Motor neuron (in vitro differentiated cells): ENCODE results near the gene PLA2G2C. TPM values are rescaled to one million over a fixed set of nuclear protein-coding genes. Genes with fewer than 3 reads are reported as not detected.

Experiments used
- ATAC-seq, 8 experiments: fragments of 200-7000 bp; cut with Tn5 transposase; replicated peaks in 6 of 8; 2 replicates each; pipeline ENCODE4 v1.8.0; 2021; ENCODE audit warnings: mild to moderate bottlenecking in 8 of 8, moderate library complexity in 8 of 8
- H3K27ac ChIP-seq, 2 donors: fragments of 250-450 bp; sonication (Bioruptor Pico); 2 replicates each; pipeline ENCODE4 v1.9.0; 2021; ENCODE audit warnings: antibody characterized with exemption in 2 of 2, mild to moderate bottlenecking in 2 of 2, moderate library complexity in 1 of 2
- H3K4me1 ChIP-seq, 2 donors: fragments of 250-450 bp; sonication (Bioruptor Pico); replicated peaks in 1 of 2; 2 replicates each; pipeline ENCODE4 v1.6.1; 2021; ENCODE audit warnings: antibody characterized with exemption in 2 of 2, mild to moderate bottlenecking in 2 of 2, moderate library complexity in 1 of 2
- H3K4me3 ChIP-seq, 5 donors: fragments of 250-450 bp; sonication (Bioruptor Pico); 2 replicates each; pipeline ENCODE4 v1.9.0; 2021; ENCODE audit warnings: antibody characterized with exemption in 5 of 5, mild to moderate bottlenecking in 5 of 5, moderate library complexity in 4 of 5
- WGBS, 10 experiments: fragments of 450-650 bp; shearing (Covaris generic); methylation state at CpG; one replicate each; pipeline ENCODE4 v1.0.0; 2022; 5-methylcytosine and 5-hydroxymethylcytosine counted together
- in situ Hi-C, 9 experiments: fragments of 400-800 bp; cut with MboI; loops; one replicate each; pipeline ENCODE4 v1.15.0; 2021; ENCODE audit warnings: low sequenced_read_pairs in 9 of 9, low pct_unique_long_range_greater_than_20kb in 2 of 9; ENCODE audit not compliant: unreplicated experiment in 9 of 9
- total RNA-seq, 8 experiments: library from RNA; unstranded; fragments of 300-600 nt; gene quantifications; 2 replicates each; pipeline versions ENCODE4 v1.2.3 to v1.2.4, GENCODE V29; 2022

PLA2G2C gene
- total RNA-seq, 8 experiments from 2014 or later = 0.05 to 0.66 (median 0.20) TPM; not detected in 1

GRCh38 chr1:20191266-20191825, 5.0 kb upstream of the PLA2G2C start:
- in situ Hi-C loops = loop anchor here in 1 of 9 experiments (25.0 kb wide), 1 partner anchor 279 kb away; the partner anchor contains the start of gene PLA2G2E
- Histone ChIP-seq H3K4me1 (peaks cover 6 to 11% of the 10 kb centered on the region in 2 donors), H3K4me3 (no peak overlapping the region), H3K27ac (no peak overlapping the region)
- ATAC-seq = no peak
- 50 to 100% (median 80%) methylated on average over 1 to 12 of the region's 12 CpGs; no CpG with 5 or more reads in 2 of the 10 experiments for WGBS, 10 experiments

- WGBS, 10 experiments = 10 to 100% (median 86%) methylated on average over 1 to 19 of the region's 19 CpGs
- peaks cover 10 to 18% of the 10 kb centered on the region in 2 donors for H3K4me1 ChIP-seq
- in situ Hi-C loops = loop anchor here in 1 of 9 experiments (25.0 kb wide), 1 partner anchor 278 kb away; the partner anchor contains the start of gene PLA2G2E
- H3K27ac ChIP-seq = no peak overlapping the region
- no peak overlapping the region for H3K4me3 ChIP-seq
- ATAC-seq = peak in 3 of 8 experiments; percentile 14 to 67 (median 25)
Observed at GRCh38 chr1:20190256-20191160, 4.2 kb upstream of the PLA2G2C start.

- H3K4me3 ChIP-seq = no peak overlapping the region
- 60 to 100% (median 95%) methylated on average over 1 to 4 of the region's 4 CpGs for WGBS, 10 experiments
- peaks cover 11 to 20% of the 10 kb centered on the region in 2 donors for H3K4me1 ChIP-seq
- in situ Hi-C loops = loop anchor here in 1 of 9 experiments (25.0 kb wide), 1 partner anchor 277 kb away; the partner anchor contains the start of gene PLA2G2E
- no peak overlapping the region for H3K27ac ChIP-seq
- no peak for ATAC-seq
Observed at GRCh38 chr1:20189664-20190063, 3.3 kb upstream of the PLA2G2C start.

GRCh38 chr1:20188455-20188817, 2.1 kb upstream of the PLA2G2C start:
- no peak overlapping the region for H3K4me3 ChIP-seq
- ATAC-seq = no peak
- WGBS, 10 experiments = 17 to 87% (median 60%) methylated on average over 1 to 4 of the region's 4 CpGs; no CpG with 5 or more reads in 2 of the 10 experiments
- in situ Hi-C loops = loop anchor here in 1 of 9 experiments (25.0 kb wide), 1 partner anchor 276 kb away; the partner anchor contains the start of gene PLA2G2E
- H3K4me1 ChIP-seq = peaks cover 11 to 20% of the 10 kb centered on the region in 2 donors
- H3K27ac ChIP-seq = no peak overlapping the region

- Histone ChIP-seq H3K4me1 (peaks cover 11 to 20% of the 10 kb centered on the region in 2 donors), H3K27ac (no peak overlapping the region), H3K4me3 (no peak overlapping the region)
- WGBS, 10 experiments = 27 to 95% (median 84%) methylated on average over 2 to 4 of the region's 4 CpGs; no CpG with 5 or more reads in 1 of the 10 experiments
- peak in 1 of 8 experiments; percentile 3 for ATAC-seq
- in situ Hi-C loops = loop anchor here in 1 of 9 experiments (25.0 kb wide), 1 partner anchor 276 kb away; the partner anchor contains the start of gene PLA2G2E
Observed at GRCh38 chr1:20187813-20188454, 1.6 kb upstream of the PLA2G2C start.

- in situ Hi-C loops = loop anchor here in 1 of 9 experiments (25.0 kb wide), 1 partner anchor 275 kb away; the partner anchor contains the start of gene PLA2G2E
- ATAC-seq = peak in 1 of 8 experiments; percentile 61
- no peak overlapping the region for H3K4me3 ChIP-seq
- peaks cover 11 to 20% of the 10 kb centered on the region in 2 donors for H3K4me1 ChIP-seq
- 20 to 73% (median 53%) methylated on average over 1 to 7 of the region's 7 CpGs; no CpG with 5 or more reads in 3 of the 10 experiments for WGBS, 10 experiments
- H3K27ac ChIP-seq = no peak overlapping the region
Observed at GRCh38 chr1:20187103-20187812, 940 bp upstream of the PLA2G2C start.

- 54 to 100% (median 83%) methylated on average over 2 to 13 of the region's 17 CpGs for WGBS, 10 experiments
- H3K4me3 ChIP-seq = peak overlapping the region in 4 of 5 donors; percentile 32 to 47 (median 40)
- peak overlapping the region in 1 of 2 donors; percentile 27 for H3K27ac ChIP-seq
- peaks cover 12 to 27% of the 10 kb centered on the region in 2 donors for H3K4me1 ChIP-seq
- ATAC-seq = no peak
- in situ Hi-C loops = loop anchor here in 1 of 9 experiments (25.0 kb wide), 1 partner anchor 273 kb away; the partner anchor contains the start of gene PLA2G2E
Observed at GRCh38 chr1:20184997-20185833, 1.1 kb downstream of the PLA2G2C start.

- in situ Hi-C loops = loop anchor here in 1 of 9 experiments (25.0 kb wide), 1 partner anchor 272 kb away; the partner anchor contains the start of gene PLA2G2E
- no peak for ATAC-seq
- Histone ChIP-seq H3K27ac (no peak overlapping the region), H3K4me1 (peaks cover 13 to 28% of the 10 kb centered on the region in 2 donors), H3K4me3 (no peak overlapping the region)
- WGBS, 10 experiments = 61 to 93% (median 79%) methylated on average over 2 to 6 of the region's 6 CpGs; no CpG with 5 or more reads in 4 of the 10 experiments
Observed at GRCh38 chr1:20184481-20184900, 1.8 kb downstream of the PLA2G2C start.

GRCh38 chr1:20183616-20184271, 2.6 kb downstream of the PLA2G2C start:
- ATAC-seq = no peak
- Histone ChIP-seq H3K4me3 (no peak overlapping the region), H3K27ac (no peak overlapping the region), H3K4me1 (peaks cover 13 to 28% of the 10 kb centered on the region in 2 donors)
- WGBS, 10 experiments = 50 to 95% (median 74%) methylated on average over 1 to 13 of the region's 13 CpGs; no CpG with 5 or more reads in 4 of the 10 experiments
- in situ Hi-C loops = loop anchor here in 1 of 9 experiments (25.0 kb wide), 1 partner anchor 271 kb away; the partner anchor contains the start of gene PLA2G2E

GRCh38 chr1:20183035-20183434, 3.3 kb downstream of the PLA2G2C start:
- in situ Hi-C loops = loop anchor here in 1 of 9 experiments (25.0 kb wide), 1 partner anchor 271 kb away; the partner anchor contains the start of gene PLA2G2E
- WGBS, 10 experiments = 51 to 100% (median 78%) methylated on average over 1 to 9 of the region's 10 CpGs; no CpG with 5 or more reads in 3 of the 10 experiments
- Histone ChIP-seq H3K27ac (no peak overlapping the region), H3K4me3 (no peak overlapping the region), H3K4me1 (peaks cover 13 to 28% of the 10 kb centered on the region in 2 donors)
- no peak for ATAC-seq

GRCh38 chr1:20182415-20182814, 3.9 kb downstream of the PLA2G2C start:
- Histone ChIP-seq H3K27ac (no peak overlapping the region), H3K4me3 (no peak overlapping the region), H3K4me1 (peaks cover 13 to 27% of the 10 kb centered on the region in 2 donors)
- ATAC-seq = no peak
- in situ Hi-C loops = loop anchor here in 1 of 9 experiments (25.0 kb wide), 1 partner anchor 270 kb away; the partner anchor contains the start of gene PLA2G2E
